GM18511 (cell line): ENCODE measurements around the gene PCGF3.
A peak's percentile ranks its signal among the peaks of the same experiment; 100 is the strongest.
"Not testable (repeated sequence)": the region's sequence is repeated elsewhere in the genome, so short reads cannot be mapped to it uniquely, and the experiment has no call there.

ENCODE experiments used
- ATAC-seq: cut with Tn5 transposase; IDR thresholded peaks from one replicate; pipeline ENCODE4 v1.9.1; 2021; ENCODE audit warnings: mild to moderate bottlenecking, moderate library complexity; ENCODE audit not compliant: unreplicated experiment

The PCGF3 gene

DNA sequence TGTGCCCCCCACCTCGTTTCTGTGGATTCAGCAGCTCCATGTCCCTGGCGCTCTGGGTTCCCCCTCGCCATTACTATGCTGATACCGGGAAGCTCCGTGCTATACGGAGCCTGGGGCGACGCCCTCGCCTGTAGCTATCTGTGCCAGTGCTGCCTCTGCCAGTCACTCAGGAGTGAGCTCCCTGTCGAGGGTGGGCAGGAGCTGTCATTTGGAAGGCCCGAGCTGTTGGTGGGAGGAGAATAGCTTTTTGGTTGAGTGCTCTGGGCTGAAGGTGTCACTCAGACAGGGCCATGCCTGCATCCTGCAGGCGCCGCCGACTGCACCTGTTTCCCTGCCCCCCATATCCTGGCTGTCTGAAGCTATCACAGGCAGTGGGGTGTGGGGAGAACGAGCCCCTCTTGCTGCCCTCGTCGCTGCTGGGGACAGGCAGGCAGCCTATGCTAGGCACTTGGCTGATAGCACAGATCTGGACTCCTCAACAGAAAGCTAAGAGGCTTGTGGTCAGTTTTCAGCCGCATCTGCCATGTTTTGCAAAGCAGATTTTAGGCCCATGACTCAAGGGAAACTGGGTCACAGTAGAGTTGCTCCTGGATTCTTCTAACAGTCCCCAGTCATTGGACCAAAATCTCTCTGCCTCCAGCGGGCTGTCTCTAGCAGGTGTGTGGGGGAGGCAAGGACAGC is 88.4 kb downstream of the PCGF3 start:
- ATAC-seq, result peak; percentile 60

DNA sequence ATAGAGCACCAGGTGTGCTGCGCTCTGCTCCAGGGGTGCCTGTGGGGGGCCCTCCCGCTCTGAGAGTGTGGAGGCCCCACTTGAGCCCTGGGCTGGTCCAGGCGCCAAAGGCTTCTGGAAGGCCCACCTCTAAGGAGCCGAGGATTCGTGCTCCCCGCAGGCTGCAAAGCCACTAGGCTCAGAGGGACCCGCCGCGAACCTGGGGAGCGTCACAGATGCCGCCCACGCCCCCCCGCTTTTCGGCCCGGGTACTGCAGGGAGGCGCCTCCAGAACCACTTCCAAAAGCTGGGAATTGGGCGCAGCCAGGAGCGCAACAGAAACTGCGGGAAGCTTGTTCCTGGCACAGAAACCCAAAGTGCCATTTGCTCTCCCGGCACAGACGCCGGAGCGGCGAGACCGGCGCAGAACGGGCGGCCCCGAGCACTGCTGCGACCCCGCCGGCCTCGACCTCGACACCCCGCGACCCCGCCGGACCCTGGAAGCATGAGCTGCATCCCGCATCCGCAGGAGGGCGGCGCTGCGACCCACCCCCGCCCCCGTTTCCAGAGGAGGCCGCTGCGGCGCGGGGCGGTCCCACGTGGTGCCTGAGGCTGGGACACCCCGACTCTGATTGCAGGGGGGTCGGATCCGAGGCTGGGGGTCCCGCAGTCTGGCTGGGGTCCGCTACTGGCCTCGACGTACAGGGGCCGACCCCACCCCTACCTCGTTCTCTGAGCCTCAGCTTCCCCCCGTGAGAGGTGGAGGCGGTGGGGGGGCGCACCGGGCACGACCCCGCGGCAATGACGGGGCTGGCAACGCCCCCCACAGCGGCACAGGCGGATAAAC is 89.5 kb downstream of the PCGF3 start:
- no peak for ATAC-seq

DNA sequence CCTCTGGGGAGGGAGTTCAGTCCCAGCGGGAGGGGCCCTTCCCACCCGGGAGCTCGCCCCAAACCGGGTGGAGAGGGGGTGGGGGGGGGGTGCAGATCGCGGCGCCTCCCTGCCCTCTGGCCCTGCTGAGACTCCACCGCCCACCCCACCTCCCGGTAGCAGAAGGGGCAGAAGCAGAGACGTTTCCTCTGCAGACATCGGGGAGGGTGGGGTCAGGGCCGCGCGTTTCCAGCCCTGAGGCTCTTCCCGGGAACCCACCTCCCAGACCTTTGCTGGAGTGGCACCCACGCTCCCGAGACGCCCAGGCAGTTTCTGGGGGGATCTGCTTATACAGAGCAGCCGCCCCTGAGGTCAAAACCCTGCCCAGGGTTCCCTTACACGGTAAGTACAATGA is 90.1 kb downstream of the PCGF3 start:
- no peak for ATAC-seq

DNA sequence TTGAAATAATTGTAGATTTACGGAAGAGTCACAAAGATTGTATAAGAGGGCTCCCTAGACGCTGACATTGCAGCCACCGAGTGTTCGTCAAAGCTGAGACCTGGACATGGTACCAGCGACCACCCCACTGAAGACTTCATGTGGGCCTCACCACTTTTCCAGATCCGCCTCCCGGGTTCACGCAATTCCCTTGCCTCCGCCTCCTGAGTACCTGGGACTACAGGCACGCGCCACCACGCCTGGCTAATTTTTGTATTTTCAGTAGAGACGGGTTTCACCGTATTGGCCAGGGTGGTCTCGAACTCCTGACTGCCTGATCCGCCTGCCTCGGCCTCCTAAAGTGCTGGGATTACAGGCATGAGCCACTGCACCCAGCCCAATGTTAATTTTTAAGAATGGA is 90.6 kb downstream of the PCGF3 start:
- no peak for ATAC-seq

DNA sequence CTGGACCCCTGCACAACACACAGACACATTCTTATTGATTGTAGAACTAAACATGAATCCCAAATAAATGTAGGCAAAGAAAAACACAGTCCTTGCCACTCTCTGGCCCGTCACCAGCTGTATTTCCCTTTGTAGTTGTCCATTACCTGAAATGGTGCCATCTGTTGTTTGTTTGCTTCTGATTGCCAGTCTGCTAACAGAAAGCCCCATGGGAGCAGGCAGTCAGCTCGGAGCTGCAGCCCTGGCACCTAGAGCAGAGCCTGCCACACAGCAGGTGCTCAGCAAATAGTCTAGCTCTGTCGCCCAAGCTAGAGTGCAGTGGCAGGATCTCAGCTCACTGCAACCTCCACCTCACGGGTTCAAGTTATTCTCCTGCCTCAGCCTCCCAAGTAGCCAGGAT is 91.4 kb downstream of the PCGF3 start:
- ATAC-seq, result no peak

DNA sequence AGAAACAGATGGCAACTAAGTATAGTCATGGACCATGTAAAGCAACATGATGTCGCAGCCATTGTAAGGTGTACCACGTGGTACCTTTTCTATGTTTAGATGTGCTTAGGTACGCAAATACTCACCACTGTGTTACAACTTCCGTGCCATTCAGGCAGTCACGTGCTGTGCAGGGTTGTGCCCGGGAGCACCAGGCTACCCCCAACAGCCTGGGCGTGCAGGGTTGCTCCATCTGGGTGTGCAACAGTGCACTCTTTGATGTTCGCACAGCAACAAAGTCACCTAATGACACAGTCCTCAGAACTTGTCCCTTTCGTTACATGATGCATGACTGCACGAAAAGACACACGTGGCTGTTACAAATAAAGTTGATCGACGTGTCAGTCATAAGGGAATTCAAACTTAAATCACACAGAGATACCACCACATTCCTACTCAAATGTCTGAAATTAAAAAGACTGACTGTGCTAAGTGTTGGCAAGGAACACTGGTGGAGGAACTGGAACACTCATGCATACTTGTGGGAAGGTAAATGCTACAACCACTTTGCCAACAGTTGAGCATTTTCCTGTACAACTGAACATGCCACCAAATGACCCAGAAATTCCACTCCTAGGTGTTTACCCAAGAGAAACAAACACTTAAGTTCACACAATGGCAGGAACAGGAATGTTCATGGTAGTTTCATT is 95.9 kb downstream of the PCGF3 start:
- no peak for ATAC-seq

DNA sequence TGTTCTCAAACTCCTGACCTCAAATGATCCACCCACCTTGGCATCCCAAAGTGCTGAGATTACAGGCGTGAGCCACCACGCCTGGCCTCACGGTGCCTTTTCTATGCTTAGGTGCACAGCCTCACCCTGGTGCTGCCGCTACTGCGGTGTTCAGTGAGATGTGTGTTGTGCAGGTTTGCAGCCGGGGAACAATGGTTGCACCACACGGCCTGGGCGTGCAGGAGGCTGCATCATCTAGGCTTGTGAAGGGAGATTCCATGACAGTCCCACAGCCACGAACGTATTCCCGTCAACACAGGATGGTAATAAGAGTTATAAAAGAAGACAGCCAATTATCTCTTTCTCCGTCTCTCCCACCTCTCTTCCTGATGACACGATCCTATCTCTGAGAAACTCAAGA is 98.3 kb downstream of the PCGF3 start:
- no peak for ATAC-seq

DNA sequence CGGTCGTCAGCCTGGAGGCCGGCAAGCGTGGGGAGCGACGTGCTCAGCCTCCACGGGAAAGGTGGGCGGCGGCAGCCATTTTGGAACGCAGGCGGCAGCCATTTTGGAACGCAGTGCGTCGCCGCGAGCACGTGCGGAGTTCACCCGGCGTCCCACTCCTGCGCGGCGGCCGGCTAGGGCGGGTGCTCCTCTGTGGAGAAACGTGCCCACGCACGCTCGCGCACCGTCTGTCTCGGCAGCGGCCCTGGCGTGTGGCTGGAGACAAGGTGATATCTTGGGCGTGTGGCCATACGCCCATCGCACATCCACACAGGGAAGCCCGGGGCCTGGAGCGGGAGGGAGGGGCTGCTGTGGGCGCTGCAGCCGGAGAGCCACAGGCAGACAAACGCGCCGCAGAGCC is 99.2 kb downstream of the PCGF3 start:
- no peak for ATAC-seq

DNA sequence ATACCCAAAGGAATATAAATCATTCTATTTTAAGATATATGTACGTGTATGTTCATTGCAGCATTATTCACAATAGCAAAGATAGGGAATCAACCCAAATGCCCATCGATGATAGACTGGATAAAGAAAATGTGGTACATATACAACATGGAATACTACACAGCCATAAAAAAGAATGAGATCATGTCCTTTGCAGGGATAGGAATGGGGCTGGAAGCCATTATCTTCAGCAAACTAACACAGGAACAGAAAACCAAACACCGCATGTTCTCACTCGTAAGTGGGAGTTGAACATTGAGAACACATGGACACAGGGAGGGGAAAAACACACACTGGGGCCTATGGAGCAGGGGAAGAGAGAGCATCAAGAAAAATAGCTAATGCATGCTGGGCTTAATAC is 101.3 kb downstream of the PCGF3 start:
- ATAC-seq, result not testable (repeated sequence)

DNA sequence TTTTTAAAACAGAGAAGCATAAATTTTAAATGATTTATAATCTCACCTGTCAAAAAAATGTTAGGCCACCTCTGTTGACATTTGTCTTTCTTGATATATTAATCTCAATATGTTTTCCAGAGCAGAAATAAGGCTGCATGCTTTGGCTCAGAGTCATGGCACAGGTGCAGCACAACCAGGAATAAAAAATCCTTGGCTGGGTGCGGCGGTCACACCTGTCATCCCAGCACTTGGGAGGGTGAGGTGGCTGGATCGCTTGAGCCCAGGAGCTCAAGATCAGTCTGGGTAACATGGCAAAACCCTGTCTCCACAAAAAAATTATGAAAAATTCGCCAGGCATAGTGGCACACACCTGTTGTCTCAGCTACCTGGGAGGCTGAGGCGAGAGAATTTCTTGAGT is 102.2 kb downstream of the PCGF3 start:
- ATAC-seq, result no peak

DNA sequence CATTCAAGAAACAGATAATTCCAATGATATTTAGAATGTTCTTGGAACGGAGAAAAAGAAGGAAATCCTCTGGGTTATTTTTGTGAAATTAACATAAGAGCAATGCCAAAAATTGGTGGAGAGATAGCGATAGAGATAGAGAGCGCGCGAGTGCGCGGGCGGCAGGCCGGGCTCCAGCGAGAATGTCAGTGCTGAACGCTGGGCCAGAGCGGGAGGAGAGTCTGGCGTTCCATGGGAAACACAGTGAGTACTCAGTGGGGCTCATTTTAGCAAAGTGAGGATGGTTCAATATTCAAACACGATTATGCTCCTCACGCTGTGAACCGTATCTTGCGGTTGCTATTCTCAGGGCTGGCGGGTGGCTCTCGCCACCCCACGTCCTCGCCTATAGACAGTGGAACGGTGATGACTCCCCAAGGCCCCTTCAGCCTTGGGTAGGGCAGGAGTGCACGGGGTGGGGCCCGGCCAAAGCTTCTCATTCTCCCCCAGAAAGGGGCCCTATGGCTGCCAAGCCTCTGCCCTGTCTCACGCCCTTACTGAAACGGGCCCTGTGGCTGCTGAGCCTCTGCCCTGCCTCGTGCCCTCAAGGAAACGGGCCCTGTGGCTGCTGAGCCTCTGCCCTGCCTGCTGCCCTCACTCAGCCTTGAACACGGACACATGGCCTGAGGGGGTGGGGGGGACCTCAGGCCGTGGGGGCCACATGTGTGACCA is 103.4 kb downstream of the PCGF3 start:
- ATAC-seq, result no peak

DNA sequence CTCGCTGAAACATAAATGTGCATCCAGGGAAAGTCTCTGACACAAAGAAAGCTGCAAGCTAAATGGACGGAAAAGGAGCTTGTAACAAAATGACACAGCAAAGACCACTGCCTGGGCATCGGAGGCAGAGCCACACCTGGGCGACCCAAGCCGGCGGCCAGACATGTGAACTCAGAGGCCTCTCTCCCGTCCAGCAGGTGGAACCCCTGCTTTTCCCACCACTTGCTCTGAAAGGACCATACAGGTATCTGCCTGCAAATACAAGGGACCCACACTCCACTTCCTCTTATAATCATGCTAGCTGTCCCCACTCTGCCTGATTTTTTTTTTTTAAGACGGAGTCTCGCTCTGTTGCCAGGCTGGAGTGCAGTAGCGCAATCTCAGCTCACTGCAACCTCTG is 108.3 kb downstream of the PCGF3 start:
- ATAC-seq, result no peak

DNA sequence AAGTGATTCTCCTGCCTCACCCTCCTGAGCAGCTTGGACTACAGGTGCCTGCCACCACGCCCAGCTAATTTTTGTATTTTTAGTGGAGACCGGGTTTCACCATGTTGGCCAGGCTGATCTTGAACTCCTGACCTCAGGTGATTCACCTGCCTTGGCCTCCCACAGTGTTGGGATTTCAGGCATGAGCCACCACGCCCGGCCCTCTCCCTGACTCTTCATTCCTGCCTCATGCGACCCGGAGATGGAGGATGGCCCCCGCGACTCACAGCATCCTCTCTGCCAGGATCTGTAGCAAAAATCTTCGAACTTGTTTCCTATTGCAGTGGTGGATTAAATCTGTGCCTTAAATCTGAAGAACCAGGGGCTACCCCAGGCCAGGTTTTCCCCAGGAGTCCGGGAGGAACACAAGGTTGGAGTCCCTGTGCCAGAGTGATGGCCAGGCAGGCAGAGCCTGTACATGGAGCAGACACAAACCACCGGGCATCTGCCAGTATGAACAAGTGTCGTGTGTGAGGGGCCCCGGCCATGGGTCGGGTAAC is 108.7 kb downstream of the PCGF3 start:
- ATAC-seq, result no peak

DNA sequence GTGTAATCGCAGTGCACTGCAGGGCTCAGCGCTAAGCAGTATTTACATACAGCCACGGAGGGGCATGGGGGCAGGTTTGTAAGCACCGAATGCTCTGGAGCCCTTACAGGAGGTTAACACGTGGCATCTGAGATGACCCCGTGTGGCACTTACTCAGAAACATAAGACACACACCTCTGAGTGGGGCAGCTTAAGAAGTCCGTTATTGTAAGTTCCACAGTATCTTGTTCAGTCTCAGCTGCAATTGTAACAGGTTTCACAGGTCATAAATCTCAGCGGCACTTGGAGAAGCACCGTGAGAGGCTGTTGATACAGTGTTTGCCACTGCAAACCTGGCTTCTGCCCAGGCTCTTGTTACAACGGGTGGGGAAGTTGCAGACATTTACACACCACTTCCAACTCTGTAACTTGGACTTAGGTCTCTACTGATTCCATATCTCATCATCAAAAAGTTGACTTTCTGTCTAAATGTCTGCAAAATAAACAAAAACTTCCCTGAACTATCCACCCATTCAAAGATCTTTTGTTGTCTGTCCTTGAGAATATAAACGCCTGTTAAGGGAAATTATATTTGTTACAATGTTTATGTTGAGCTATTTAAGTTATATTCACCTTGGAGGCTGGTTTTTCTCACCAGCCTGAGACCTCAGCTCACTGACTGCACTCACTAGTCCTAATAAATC is 110.0 kb downstream of the PCGF3 start:
- ATAC-seq, result no peak

DNA sequence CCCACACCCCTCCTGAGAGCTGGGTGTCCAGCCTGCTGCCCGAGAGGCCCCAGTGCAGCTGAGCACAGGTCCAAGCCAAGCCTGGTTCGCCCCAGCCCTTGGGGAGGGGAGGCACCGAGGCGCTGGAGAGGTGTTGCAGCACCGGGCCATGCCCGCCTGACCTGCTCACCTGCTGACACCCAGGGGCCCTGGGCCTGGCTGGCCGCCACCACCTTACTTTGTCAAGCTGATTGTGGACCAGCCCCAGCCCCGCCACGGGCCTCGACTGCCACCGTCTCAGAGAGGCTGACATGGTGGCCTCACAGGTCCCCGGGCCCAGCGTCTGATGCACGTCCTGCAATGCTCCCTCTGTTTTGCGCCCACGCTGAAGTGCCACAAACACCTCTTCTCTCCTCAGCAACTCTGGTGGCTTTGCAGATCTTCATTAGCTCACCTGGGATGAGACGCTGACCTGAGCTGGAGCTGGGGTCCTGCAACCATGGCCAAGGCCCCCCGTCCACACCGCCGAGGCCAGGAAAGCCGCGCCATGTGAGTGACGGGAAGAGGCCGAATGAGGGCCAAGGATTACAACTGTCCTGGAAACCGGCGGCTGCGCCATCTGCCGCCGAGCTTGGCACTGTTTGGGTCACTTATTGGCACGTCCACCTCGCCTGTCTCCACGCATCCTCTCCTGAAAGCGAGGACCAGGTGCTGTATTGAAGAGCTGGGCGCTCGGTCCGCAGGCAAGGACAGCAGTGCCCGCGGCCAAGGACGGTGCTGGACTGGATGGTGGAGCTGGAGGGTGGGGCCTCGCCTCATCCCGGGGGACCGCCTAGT is 112.7 kb downstream of the PCGF3 start:
- no peak for ATAC-seq

DNA sequence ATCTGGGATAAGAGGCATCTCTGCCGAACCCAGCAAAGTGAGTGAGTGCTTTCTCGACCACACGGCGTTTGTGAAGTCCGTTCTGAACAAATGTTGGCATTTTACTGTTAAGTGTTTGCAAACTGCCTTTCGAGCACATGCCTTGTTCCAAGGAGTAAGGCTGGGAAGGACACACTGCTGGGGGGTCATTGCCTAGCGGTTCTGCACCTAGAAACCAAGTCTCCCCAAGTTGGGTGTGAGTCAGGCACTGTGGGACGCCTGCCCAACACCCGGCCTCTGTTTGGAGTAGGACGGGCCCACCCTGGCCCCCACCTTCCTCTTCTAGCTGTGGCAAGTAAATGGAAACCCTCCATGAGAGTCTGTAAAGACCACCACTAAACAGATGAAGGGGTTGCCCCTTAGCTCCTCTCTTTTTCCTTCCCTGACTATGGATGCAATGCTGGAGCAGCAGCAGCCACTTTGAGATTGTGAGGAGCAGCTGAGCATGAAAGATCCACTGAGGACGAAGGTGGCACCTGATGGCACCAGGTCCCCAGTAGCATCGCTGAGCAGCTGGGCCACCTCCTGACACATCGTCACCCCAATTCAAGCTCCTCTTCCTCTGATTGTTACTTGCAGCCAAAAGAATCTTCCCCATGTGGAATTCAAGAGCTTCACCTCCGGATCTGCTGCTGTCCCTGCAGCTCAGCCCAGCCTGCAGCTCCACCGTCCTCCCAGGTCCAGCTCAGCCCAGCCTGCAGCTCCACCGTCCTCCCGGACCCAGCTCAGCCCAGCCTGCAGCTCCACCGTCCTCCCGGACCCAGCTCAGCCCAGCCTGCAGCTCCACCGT is 114.0 kb downstream of the PCGF3 start:
- no peak for ATAC-seq
